Measurements from ENCODE around the gene ST6GALNAC5. TPM values are rescaled to one million over a fixed set of nuclear protein-coding genes. Genes with fewer than 3 reads are reported as not detected.

Gene ST6GALNAC5
- total and polyA plus RNA-seq, 2 donors (not counting 3 experiments of a cell fraction or from before 2014, with no cell fraction given) = not detected

DNA sequence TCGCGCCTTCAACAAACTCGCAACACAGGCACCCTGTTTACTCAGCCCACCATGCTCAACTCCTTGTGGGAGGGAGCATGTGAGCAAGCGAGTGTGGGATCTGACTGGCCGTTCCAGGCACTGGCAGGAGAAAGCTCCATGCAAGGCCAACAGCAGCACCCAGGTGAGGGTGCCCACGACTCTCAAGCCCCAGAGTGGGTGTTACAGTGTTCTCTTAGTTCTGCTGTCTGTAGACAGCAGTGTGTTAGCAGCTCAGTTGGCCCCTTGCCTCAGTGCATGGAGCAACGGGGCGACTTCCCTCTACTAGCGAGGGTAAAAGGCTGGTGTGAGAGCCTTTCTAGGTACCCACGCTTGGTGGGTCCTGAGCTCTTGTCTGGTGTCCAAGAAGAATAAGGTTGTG, 237.4 kb downstream of the ST6GALNAC5 start:
- H4K20me1 ChIP-seq (replicated peaks; ENCODE audit: control insufficient read depth, extremely low read depth, insufficient read depth, low read length) = no peaks in the 10 kb centered on the region
- DNase-seq (ENCODE audit: low read depth, low spot score) = no peak
- no peaks in the 10 kb centered on the region for H3K36me3 ChIP-seq (ENCODE audit: control insufficient read depth in 2 of 2, extremely low read depth in 1 of 2, insufficient read depth in 2 of 2, low read length in 2 of 2)
- no peak overlapping the region for H3K4me2 ChIP-seq (ENCODE audit: insufficient read depth, low read length)
- no peak for FAIRE-seq
- ChIA-PET CTCF (interaction anchor here (1.0 kb wide), 1 partner anchor 950 kb away, joined by 3 read pairs; no protein-coding TSS in a partner anchor), POLR2A (no interaction called here)
- H3K79me2 ChIP-seq (ENCODE audit: control insufficient read depth, insufficient read depth, low read length) = no peaks in the 10 kb centered on the region
- intact Hi-C loops (cut with micrococcal nuclease) = no loop called here
- H2AFZ ChIP-seq (ENCODE audit: low read depth, low read length) = no peak overlapping the region
- no peak overlapping the region for H3K4me3 ChIP-seq (replicated peaks in 1 of 3; ENCODE audit: insufficient read depth in 1 of 3, low read depth in 1 of 3, low read length in 3 of 3)
- H3K9ac ChIP-seq (replicated peaks; ENCODE audit: extremely low read depth, insufficient read depth, low read length) = no peak overlapping the region
- no peak overlapping the region for H3K27ac ChIP-seq (ENCODE audit: insufficient read depth, low read depth, low read length)
- BruUV-seq (replicated peaks) = no TSS peak
- dilution Hi-C loops (cut with MboI; ENCODE audit: extremely low pct_ligation_motif_present, low sequenced_read_pairs) = no loop called here
- TF ChIP-seq GATA2 (IDR thresholded peaks at IDR 0.05; ENCODE audit: insufficient read depth, insufficient read length, low read depth, low read length) (no peak), POLR2A (IDR thresholded peaks at IDR 0.05; ENCODE audit: low read depth, low read length) (no peak), MYC (IDR thresholded peaks at IDR 0.05; ENCODE audit: low read depth, low read length) (no peak), JUN (IDR thresholded peaks at IDR 0.05; ENCODE audit: borderline replicate concordance, insufficient read depth, insufficient read length, low read depth) (no peak)
- no peaks in the 10 kb centered on the region for H3K9me1 ChIP-seq (replicated peaks; ENCODE audit: control insufficient read depth, extremely low read depth, insufficient read depth, low read length)
- no peaks in the 10 kb centered on the region for H3K4me1 ChIP-seq (ENCODE audit: control insufficient read depth, extremely low read depth, insufficient read depth, low read length)
- no peaks in the 10 kb centered on the region for H3K9me3 ChIP-seq (replicated peaks; ENCODE audit: control insufficient read depth, insufficient read depth, low read length)
- no peaks in the 10 kb centered on the region for H3K27me3 ChIP-seq (ENCODE audit: control insufficient read depth in 2 of 2, insufficient read depth in 2 of 2, low read length in 2 of 2)

Small RNA genes within 50 kb of the gene (microRNA-seq; reads per million reads assigned to microRNA genes)
- not detected for gene MIR7156 (ENCODE audit: borderline number of aligned reads, borderline replicate concordance)

Small RNA genes within 50 kb of the gene (small RNA-seq; reads per million reads assigned to genes)
- gene MIR7156 (ENCODE audit: insufficient read depth, insufficient read length, low read depth, low replicate concordance) = not detected

All from endothelial cell of umbilical vein (primary cell).